ENCODE data around the gene ZNF207. TPM values are rescaled to one million over a fixed set of nuclear protein-coding genes. Genes with fewer than 3 reads are reported as not detected.
A peak's percentile ranks its signal among the peaks of the same experiment; 100 is the strongest.

ZNF207 gene
- total and polyA plus RNA-seq, 4 donors = 51.3 to 321 (median 118) TPM

DNA sequence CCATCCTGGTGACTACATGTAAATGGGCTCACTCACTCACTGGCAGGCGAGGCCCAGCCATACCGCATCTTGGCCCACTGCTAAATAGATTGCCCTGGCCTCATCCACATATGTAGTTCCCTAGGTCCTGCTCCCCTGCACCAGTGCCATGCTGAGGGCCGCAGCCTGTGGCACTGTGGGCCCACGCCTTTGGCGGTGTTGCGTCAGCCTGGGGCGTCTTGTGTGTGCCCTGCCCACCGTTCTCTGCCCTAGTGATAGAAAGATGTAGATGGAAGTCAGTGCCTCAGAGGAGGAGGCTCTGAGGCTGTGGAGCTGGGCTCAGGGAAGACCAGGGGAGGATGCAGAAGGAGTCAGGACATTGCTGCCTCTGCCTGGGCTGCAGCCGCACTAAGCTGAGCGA lies 26.9 kb upstream of the ZNF207 start:
- DNase-seq = no peak
- H3K9ac ChIP-seq (ENCODE audit: insufficient read depth in 1 of 2, low read length in 2 of 2) = no peak overlapping the region
- H3K9me3 ChIP-seq (ENCODE audit: control insufficient read depth in 4 of 4, insufficient read depth in 3 of 4, low read length in 3 of 4) = no peaks in the 10 kb centered on the region
- TF ChIP-seq, protein P1, sequence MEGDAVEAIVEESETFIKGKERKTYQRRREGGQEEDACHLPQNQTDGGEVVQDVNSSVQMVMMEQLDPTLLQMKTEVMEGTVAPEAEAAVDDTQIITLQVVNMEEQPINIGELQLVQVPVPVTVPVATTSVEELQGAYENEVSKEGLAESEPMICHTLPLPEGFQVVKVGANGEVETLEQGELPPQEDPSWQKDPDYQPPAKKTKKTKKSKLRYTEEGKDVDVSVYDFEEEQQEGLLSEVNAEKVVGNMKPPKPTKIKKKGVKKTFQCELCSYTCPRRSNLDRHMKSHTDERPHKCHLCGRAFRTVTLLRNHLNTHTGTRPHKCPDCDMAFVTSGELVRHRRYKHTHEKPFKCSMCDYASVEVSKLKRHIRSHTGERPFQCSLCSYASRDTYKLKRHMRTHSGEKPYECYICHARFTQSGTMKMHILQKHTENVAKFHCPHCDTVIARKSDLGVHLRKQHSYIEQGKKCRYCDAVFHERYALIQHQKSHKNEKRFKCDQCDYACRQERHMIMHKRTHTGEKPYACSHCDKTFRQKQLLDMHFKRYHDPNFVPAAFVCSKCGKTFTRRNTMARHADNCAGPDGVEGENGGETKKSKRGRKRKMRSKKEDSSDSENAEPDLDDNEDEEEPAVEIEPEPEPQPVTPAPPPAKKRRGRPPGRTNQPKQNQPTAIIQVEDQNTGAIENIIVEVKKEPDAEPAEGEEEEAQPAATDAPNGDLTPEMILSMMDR (IDR thresholded peaks at IDR 0.05; ENCODE audit: control extremely low read depth, extremely low read depth) = no peak
- peaks cover 0 to 1% (median 0%) of the 10 kb centered on the region in 5 donors for H3K4me1 ChIP-seq (ENCODE audit: control insufficient read depth in 5 of 5, insufficient read depth in 5 of 5, low read length in 5 of 5)
- no peaks in the 10 kb centered on the region for H3K36me3 ChIP-seq (ENCODE audit: control insufficient read depth in 4 of 4, insufficient read depth in 4 of 4, low read length in 4 of 4)
- H3K27ac ChIP-seq (ENCODE audit: low read depth in 1 of 2, low read length in 1 of 2) = no peak overlapping the region
- H3K27me3 ChIP-seq (ENCODE audit: control insufficient read depth in 3 of 3, insufficient read depth in 3 of 3, low read length in 2 of 3) = no peaks in the 10 kb centered on the region
- no peak overlapping the region for H3K4me3 ChIP-seq
- no peak for ATAC-seq (ENCODE audit: insufficient read depth, low FRiP score)
- WGBS, 2 donors = 79 to 92% methylated on average over 10 of the region's 10 CpGs

DNA sequence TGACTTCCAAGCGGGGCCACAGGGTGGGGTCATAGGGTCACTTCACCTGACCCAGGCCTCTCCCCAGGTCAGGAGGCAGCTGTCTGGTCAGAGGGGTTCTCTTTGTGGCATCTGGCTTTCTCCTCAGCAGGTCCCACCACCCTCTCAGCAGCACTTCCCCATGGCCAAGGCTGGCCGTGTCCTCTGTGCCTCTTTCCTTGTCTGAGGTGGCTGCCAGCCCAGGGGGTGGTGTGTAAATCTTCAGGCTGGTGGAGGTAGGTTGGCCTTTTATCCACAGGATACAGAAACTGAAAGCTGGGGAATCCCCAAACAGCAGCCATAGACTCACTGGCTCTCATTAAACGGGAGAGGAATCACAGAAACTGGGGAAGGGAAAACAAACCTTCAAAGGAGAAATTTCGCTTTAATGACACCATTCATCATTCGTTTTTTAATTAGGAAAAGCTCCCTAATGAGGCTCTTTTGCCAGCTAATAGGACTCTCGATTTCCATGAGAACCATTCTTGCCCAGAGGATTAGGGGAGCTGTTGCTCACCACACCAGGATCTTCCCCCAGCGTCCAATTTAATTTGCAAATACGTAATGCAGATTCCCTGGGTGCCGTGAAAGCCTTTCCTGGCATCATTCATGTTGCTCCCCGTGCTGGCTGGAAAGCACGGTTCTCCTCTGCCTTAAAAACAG lies 26.0 kb upstream of the ZNF207 start:
- DNase-seq (no peak), ATAC-seq (ENCODE audit: insufficient read depth, low FRiP score) (no peak)
- no peak overlapping the region for H3K9ac ChIP-seq (ENCODE audit: insufficient read depth in 1 of 2, low read length in 2 of 2)
- H3K4me3 ChIP-seq = no peak overlapping the region
- H3K27ac ChIP-seq (ENCODE audit: low read depth in 1 of 2, low read length in 1 of 2) = peak overlapping the region in 1 of 2 donors; percentile 35
- TF ChIP-seq, protein P1 (IDR thresholded peaks at IDR 0.05; ENCODE audit: control extremely low read depth, extremely low read depth) = no peak
- H3K4me1 ChIP-seq (ENCODE audit: control insufficient read depth in 5 of 5, insufficient read depth in 5 of 5, low read length in 5 of 5) = peaks cover 0 to 1% (median 0%) of the 10 kb centered on the region in 5 donors
- no peaks in the 10 kb centered on the region for H3K36me3 ChIP-seq (ENCODE audit: control insufficient read depth in 4 of 4, insufficient read depth in 4 of 4, low read length in 4 of 4)
- no peaks in the 10 kb centered on the region for H3K9me3 ChIP-seq (ENCODE audit: control insufficient read depth in 4 of 4, insufficient read depth in 3 of 4, low read length in 3 of 4)
- 33 to 50% methylated on average over 11 of the region's 11 CpGs for WGBS, 2 donors
- no peaks in the 10 kb centered on the region for H3K27me3 ChIP-seq (ENCODE audit: control insufficient read depth in 3 of 3, insufficient read depth in 3 of 3, low read length in 2 of 3)

GRCh38 chr17:32327911-32328310 lies 22.0 kb upstream of the ZNF207 start:
- H3K27ac ChIP-seq (ENCODE audit: low read depth in 1 of 2, low read length in 1 of 2) = no peak overlapping the region
- no peaks in the 10 kb centered on the region for H3K36me3 ChIP-seq (ENCODE audit: control insufficient read depth in 4 of 4, insufficient read depth in 4 of 4, low read length in 4 of 4)
- peaks cover 0 to 1% (median 0%) of the 10 kb centered on the region in 5 donors for H3K4me1 ChIP-seq (ENCODE audit: control insufficient read depth in 5 of 5, insufficient read depth in 5 of 5, low read length in 5 of 5)
- DNase-seq (no peak), ATAC-seq (ENCODE audit: insufficient read depth, low FRiP score) (no peak)
- 96% methylated on average over 1 of the region's 1 CpG for WGBS, 2 donors
- H3K9me3 ChIP-seq (ENCODE audit: control insufficient read depth in 4 of 4, insufficient read depth in 3 of 4, low read length in 3 of 4) = no peaks in the 10 kb centered on the region
- H3K27me3 ChIP-seq (ENCODE audit: control insufficient read depth in 3 of 3, insufficient read depth in 3 of 3, low read length in 2 of 3) = no peaks in the 10 kb centered on the region
- TF ChIP-seq, protein P1 (IDR thresholded peaks at IDR 0.05; ENCODE audit: control extremely low read depth, extremely low read depth) = no peak
- no peak overlapping the region for H3K9ac ChIP-seq (ENCODE audit: insufficient read depth in 1 of 2, low read length in 2 of 2)
- no peak overlapping the region for H3K4me3 ChIP-seq

GRCh38 chr17:32330147-32330546 lies 19.8 kb upstream of the ZNF207 start:
- no peak for ATAC-seq (ENCODE audit: insufficient read depth, low FRiP score)
- H3K9me3 ChIP-seq (ENCODE audit: control insufficient read depth in 4 of 4, insufficient read depth in 3 of 4, low read length in 3 of 4) = no peaks in the 10 kb centered on the region
- no peak for DNase-seq
- 79 to 81% methylated on average over 3 of the region's 3 CpGs for whole genome bisulfite sequencing, 2 donors
- no peak overlapping the region for H3K9ac ChIP-seq (ENCODE audit: insufficient read depth in 1 of 2, low read length in 2 of 2)
- no peaks in the 10 kb centered on the region for H3K27me3 ChIP-seq (ENCODE audit: control insufficient read depth in 3 of 3, insufficient read depth in 3 of 3, low read length in 2 of 3)
- H3K4me1 ChIP-seq (ENCODE audit: control insufficient read depth in 5 of 5, insufficient read depth in 5 of 5, low read length in 5 of 5) = no peaks in the 10 kb centered on the region
- TF ChIP-seq, protein P1 (IDR thresholded peaks at IDR 0.05; ENCODE audit: control extremely low read depth, extremely low read depth) = no peak
- H3K4me3 ChIP-seq = no peak overlapping the region
- H3K36me3 ChIP-seq (ENCODE audit: control insufficient read depth in 4 of 4, insufficient read depth in 4 of 4, low read length in 4 of 4) = peaks cover 3 to 14% (median 4%) of the 10 kb centered on the region in 4 donors
- H3K27ac ChIP-seq (ENCODE audit: low read depth in 1 of 2, low read length in 1 of 2) = no peak overlapping the region

Measured in lung (tissue), 12 donors.